Activated CD8-positive, alpha-beta memory T cell treated with anti-CD3 and anti-CD28 coated beads, Interleukin-2, amount 50 U/mL, for 1 hour (primary cell): ENCODE results near the gene ZNF668.

ENCODE experiments used
- DNase-seq: peaks from one replicate; pipeline ENCODE4 v3.0.0-alpha.2; 2020; ENCODE audit errors: extremely low read depth

The ZNF668 gene

DNA sequence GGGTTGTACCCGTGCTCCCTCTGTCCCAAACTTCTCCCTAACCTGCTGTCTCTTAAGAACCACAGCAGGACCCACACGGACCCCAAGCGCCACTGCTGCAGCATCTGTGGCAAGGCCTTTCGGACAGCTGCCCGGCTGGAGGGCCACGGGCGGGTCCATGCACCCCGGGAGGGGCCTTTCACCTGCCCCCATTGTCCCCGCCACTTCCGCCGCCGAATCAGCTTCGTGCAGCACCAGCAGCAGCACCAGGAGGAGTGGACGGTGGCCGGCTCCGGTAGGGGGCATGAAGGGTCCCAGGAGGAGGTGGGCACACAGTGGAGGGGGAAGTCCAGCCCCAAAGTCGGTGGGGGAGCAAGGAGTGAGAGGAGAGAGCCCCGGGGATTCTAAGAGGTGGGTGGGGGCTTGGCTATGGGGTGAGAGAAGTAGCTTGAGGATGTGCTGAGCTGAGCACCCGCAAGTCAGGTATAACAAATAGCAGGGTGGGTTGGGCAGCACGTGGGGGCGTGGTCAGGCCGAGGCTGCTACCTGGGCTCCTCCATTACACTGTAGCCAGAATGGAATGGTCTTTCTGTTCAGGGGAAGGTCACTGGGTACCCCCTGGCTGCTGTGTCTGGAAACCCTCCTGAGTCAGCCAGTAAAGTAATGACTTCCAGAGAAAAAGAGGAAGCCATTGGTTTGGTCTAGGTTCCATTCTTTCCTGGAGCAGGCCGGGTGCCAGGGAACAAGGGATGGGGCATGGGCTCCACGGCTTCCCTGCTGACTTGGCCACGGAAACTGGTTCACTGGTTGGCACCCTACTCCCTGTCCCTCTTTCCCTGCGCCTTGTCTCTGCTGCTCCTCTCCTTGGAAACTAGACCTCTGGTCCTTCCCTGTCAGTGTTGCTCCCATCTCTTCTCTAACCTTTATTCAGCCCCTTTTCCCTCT is 7.7 kb upstream of the ZNF668 start:
- no peak for DNase-seq

DNA sequence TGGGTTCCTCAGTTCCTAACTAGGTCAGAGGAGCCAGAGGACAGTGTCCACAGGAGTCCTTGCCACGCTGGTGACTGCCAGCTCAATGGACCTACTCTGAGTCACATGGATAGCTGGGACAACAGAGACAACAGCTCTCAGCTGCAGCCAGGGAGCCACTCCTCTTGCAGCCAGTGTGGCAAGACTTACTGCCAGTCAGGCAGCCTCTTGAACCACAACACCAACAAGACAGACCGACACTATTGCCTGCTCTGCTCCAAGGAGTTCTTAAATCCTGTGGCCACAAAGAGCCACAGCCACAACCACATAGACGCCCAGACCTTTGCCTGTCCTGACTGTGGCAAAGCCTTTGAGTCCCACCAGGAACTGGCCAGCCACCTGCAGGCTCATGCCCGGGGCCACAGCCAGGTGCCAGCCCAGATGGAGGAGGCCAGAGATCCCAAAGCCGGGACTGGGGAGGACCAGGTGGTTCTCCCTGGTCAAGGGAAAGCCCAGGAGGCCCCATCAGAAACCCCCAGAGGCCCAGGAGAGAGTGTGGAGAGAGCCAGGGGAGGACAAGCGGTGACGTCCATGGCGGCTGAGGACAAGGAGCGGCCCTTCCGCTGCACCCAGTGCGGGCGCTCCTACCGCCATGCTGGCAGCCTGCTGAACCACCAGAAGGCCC is 6.8 kb upstream of the ZNF668 start:
- no peak for DNase-seq

DNA sequence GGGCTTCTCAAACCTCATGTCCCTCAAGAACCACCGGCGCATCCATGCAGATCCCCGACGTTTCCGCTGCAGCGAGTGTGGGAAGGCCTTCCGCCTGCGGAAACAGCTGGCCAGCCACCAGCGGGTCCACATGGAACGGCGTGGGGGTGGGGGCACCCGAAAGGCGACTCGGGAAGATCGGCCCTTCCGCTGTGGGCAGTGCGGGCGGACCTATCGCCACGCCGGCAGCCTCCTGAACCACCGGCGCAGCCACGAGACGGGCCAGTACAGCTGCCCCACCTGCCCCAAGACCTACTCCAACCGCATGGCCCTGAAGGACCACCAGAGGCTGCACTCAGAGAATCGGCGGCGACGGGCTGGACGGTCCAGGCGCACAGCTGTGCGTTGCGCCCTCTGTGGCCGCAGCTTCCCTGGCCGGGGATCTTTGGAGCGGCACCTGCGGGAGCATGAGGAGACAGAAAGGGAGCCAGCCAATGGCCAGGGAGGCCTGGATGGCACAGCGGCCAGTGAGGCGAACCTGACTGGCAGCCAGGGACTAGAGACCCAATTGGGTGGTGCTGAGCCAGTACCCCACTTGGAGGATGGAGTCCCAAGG is 6.1 kb upstream of the ZNF668 start:
- DNase-seq: no peak

DNA sequence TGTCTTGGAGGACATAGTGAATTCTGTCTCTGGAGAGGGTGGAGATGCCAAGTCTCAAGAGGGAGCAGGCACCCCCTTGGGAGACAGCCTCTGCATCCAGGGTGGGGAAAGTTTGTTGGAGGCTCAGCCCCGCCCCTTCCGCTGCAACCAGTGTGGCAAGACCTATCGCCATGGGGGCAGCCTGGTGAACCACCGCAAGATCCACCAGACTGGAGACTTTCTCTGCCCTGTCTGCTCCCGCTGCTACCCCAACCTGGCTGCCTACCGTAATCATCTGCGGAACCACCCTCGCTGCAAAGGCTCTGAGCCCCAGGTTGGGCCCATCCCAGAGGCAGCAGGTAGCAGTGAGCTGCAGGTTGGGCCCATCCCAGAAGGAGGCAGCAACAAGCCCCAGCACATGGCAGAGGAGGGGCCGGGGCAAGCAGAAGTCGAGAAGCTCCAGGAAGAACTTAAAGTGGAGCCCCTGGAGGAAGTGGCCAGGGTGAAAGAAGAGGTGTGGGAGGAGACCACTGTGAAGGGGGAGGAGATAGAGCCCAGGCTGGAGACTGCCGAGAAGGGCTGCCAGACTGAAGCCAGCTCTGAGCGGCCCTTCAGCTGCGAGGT is 5.4 kb upstream of the ZNF668 start:
- no peak for DNase-seq

DNA sequence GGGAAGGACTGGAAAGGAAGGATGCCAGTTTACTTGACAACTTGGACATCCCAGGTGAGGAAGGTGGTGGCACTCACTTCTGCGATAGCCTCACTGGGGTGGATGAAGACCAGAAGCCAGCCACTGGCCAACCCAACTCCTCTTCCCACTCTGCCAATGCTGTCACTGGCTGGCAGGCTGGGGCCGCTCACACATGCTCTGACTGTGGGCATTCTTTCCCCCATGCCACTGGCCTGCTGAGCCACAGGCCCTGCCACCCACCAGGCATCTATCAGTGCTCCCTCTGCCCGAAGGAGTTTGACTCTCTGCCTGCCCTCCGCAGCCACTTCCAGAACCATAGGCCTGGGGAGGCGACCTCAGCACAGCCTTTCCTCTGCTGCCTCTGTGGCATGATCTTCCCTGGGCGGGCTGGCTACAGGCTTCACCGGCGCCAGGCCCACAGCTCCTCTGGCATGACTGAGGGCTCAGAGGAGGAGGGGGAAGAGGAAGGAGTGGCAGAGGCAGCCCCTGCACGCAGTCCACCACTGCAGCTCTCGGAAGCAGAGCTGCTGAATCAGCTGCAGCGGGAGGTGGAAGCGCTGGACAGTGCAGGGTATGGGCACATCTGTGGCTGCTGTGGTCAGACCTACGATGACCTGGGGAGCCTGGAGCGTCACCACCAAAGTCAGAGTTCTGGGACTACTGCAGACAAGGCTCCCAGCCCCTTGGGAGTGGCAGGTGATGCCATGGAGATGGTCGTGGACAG is 4.7 kb upstream of the ZNF668 start:
- DNase-seq: no peak

- DNase-seq: no peak
Measured at GRCh38 chr16:31077592-31078396, 3.8 kb upstream of the ZNF668 start.

GRCh38 chr16:31077024-31077423 is 3.0 kb upstream of the ZNF668 start:
- no peak for DNase-seq

- DNase-seq: no peak
Measured at GRCh38 chr16:31076319-31076718, 2.3 kb upstream of the ZNF668 start.

DNA sequence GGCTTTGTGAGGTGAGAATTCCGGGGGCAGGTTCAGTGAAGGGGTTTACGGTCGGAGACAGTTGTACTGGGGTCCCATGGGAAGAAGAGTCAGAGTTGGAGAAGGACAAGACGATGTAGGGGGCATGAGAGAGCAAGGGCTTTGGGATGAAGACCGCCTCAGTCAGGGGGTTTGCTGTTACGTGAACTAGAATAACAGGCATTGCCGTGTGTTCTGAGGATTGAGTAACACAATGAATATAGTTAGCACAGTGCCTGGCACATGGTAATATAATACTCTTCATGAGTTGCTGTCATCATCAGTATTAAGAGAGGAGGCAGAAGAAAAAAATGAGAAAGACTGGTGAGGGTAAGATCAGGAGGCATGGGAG is 759 bp upstream of the ZNF668 start:
- DNase-seq: no peak

DNA sequence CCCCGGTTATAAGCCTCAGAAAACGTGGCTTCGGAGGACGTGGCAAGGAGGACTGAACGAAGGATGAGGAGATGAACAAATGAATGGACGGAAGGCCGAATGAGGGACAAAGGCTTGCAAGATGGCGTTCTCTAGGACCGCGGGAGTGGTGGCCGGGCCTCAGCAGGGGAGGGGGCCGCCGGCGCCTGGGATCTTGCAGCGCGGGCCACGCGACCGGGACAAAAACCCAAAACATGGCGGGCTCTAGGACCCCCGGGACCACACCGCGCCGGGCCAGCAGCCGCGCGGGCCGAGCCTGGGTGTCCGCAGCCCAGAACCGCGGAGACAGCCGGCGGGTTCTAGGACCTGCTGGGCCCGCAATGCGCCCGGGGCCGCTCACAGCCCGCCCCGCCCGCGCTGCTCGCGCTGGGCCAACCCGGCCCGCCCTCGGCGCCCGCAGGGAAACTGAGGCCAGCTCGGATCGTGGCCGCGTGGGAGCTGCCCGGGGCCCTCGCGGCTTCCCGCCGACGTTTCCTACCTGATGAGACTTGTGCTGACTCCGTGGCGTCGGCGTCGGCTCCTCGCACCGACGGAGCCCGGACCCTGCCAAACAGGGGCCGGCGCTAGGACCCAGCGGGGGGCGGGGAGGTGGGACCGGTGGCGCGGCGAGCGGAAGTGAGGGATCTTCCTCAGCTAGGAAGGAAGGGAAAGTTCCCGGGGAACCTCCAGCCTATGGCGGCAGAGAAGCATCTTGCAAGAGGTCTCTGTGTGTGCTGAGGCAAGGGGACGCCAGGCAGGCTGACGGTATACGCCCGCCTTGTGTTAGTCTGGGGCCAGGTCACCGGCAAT is 684 bp downstream of the ZNF668 start:
- peak; percentile 45 for DNase-seq

GRCh38 chr16:31072540-31073141 is 1.4 kb downstream of the ZNF668 start:
- no peak for DNase-seq

DNA sequence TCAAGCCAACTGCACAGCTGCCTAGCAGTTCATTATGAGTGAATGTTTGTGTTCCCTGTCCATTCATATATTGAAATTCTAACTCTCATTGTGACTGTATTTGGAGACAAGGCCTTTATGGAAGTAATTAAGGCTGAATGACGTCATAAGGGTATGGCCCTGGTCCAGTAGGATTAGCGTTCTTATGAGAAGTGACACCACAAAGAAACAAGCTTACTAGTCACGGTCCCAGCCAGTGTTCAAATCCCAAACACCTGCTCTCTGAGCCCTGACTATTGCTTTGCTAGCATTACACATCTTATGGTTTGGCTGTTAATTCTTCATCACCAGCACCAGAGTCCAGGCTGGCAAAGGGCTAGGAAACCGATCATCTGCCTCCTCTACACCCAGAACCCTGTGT is 2.2 kb downstream of the ZNF668 start:
- no peak for DNase-seq

GRCh38 chr16:31067342-31067741 is 6.7 kb downstream of the ZNF668 start:
- no peak for DNase-seq

DNA sequence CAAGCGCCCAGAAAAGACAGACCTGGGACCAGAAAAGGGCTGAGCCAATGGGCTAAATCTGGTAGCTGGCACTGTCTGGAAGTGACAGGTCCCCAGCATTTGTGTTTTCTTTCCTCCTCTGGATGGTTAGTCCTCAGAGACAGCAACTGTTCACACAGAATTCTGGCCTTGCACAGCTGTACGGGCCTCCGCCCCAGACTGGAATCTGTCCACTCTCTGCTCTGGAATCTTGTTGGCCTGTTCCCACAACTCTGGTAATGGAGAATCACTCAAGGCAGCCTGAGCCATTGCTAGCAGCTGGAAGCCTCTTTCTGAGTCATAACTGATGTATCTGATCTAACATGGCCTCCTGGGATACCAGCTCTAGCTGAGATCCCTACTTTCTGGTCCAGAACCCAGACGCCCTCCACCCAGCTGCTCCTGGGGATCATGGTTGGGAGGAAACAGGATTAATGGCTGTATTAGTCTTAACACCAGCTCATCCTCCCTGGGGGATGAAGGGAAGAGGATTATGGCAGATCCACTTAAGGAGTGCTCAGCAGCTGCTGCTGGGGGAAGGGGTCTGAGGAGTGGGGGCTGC is 9.1 kb downstream of the ZNF668 start:
- no peak for DNase-seq

- DNase-seq: no peak
Measured at GRCh38 chr16:31063843-31064611, 10.0 kb downstream of the ZNF668 start.

DNA sequence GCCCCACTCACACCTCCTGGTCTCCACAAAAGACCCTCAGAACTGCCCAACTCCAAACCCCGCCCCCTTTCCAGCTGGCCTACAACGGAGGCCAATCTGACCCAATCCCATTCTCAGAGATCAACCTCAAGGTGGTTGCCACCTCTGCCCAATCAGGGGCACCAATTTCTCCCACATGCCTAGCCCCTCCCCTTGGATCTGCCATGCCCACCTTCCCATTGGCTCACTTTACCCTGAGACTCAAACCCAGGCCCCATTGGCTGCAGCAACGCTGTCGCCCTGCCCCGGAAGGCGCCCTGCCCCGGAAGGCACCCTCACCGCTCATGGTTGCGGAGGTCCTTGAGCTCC is 10.6 kb downstream of the ZNF668 start:
- no peak for DNase-seq

- DNase-seq: no peak
Measured at GRCh38 chr16:31061813-31062440, 12.1 kb downstream of the ZNF668 start.
